GM18873 (cell line): Measurements from ENCODE around the gene EXOC1.
A peak's percentile ranks its signal among the peaks of the same experiment; 100 is the strongest.

ENCODE experiments used
- ATAC-seq: cut with Tn5 transposase; IDR thresholded peaks from one replicate; pipeline ENCODE4 v1.9.1; 2021; ENCODE audit warnings: mild to moderate bottlenecking, moderate library complexity, moderate number of reproducible peaks; ENCODE audit not compliant: unreplicated experiment, low FRiP score

The EXOC1 gene

DNA sequence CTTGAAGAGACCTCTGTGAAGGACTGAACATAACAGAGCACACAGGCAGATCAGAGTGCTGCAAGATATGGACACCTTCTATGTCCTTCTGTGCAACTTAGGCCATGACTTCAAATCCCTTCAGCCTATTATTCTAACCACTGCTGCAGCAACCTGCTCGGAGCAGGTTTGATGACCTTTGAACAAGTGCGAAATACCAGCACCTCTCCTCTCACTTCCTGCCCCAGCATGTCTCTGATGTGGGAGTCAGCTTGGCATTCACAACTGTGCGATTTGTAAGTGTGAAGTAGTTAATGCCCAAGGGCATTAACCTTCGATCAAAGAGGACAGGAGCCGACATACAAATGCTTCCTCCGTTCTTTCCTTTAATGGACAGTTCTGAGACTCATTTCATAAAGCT is 1.6 kb upstream of the EXOC1 start:
- ATAC-seq = no peak

DNA sequence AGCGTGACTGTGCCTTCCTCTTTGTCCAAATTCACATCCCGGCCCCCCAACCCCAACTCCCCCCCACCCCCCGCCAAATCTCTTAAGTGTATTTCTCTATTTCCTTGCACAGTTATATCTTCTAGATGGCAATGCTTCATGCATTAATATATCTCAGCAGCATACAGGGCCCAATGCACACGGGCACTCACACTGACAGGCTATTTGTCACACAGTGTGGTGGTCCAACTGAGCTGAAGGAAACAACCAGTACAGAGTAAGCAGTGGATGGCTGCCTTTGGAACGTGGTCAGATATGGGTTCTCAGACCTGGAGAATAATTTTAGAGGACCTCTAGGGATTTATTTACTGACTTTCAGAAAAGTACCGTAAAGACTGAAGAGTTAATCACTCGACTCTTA is 681 bp downstream of the EXOC1 start:
- no peak for ATAC-seq

DNA sequence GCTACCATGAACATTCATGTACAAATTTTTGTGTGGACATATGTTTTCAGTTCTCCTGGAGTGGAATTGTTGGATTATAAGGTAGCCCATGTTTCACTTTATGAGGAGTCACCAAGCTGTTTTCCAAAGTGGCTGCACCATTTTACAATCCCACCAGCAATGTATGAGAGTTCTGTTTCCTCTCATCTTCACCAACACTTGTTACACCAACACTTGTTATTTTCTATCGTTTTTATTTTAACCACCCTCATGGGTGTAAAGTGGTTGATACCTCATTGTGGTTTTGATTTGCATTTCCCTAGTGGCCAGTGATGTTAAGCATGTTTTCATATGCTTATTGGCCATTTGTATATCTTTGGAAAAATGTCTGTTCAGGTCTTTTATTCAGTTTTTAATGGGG is 4.1 kb downstream of the EXOC1 start:
- no peak for ATAC-seq

DNA sequence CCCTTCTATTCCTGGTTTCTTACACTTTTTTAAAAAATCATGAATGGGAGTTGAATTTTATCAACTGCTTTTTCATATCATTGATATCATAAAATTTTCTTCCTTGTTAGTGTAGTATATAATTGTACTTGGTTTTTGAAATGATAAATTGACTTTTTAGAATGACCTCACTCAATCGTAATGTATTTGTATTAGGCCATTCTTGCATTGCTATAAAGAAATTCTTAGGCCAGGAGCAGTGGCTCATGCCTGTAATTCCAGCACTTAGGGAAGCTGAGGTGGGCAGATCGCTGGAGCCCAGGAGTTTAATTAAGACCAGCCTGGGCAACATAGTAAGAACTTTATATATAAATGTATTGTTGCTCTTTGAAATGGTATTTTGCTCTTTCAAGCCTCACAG is 6.3 kb downstream of the EXOC1 start:
- no peak for ATAC-seq

DNA sequence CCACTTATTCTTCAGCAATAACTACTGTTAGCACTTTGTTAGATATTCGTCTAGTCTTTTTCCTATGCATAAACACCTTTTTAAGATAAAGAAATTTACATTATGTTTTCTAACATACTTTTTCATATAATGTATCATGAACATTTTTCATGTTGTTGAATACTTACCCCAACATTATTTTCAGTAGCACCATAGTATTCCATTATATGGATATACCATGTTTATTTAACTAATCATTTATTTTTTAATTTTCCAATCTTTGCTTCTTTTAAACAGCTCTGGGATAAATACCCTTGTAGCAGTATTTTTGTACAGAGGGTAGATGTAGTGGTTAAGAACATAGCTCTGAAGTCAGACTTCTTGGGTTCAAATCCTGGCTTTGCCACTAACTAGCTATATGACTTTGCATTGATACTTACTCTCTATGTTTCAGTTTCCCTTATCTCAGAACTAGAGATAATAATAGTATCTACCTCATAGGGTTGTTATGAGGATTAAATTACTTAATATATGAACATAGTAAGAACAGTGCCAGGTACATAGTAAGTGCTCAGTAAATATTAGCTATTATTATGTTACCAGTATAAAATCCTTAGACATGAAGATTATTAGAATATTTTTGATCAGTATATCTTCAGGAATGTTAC is 11.3 kb downstream of the EXOC1 start:
- no peak for ATAC-seq

DNA sequence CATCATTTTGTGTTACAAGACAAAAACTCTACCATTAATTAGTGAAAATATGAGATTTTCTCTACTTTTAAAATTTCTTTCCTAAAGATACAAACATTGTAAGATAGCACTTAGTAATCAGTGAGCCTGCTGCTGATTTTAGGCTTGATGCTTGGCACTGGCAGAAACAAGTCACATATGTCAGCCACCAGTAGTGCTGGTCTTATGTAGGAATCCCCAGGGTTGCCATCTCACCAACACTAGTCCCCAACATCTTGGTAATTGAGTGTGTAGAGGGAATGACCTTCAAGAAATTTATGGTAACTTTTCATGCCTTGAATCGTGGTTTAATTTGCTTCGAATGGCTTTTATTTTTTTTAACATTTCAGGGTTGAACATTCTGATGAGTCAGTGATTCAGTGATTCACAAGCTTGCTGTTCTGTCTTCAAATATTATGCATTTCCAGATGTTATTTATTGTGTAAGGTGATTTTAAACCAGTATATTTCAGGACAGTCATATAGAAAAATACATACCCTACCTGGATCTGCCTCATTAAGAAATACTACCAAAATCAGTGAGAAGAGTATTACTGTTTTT is 11.9 kb downstream of the EXOC1 start:
- ATAC-seq = no peak

DNA sequence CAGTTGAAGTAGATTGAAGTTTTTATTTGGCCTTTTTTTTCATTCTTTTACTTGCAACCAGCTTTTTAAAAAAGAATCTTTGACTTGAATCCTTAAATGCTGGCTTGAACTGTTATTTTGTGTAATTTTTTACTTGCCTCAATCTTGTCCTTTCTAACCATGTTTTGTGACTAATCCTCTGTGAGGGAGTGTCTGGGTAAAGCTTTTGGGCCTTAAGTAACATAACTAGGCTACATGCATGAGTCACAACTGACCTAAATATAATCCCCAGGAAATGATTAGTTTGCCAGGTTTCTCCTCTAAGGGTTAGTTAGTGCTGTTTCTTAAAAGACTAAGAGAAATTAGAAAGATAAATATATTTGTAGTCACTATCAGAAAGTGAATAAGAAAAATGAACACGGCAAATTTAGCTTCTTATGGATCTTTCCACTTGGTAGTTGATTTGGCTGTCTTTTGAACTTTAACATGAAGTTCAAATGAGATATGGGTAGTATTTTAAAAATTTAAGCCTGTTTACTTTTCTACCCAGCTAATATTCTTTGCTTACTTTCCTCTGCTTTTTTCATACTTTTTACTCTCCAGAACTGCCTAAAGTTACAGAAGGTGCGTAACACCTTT is 13.0 kb downstream of the EXOC1 start:
- ATAC-seq = peak; percentile 89

DNA sequence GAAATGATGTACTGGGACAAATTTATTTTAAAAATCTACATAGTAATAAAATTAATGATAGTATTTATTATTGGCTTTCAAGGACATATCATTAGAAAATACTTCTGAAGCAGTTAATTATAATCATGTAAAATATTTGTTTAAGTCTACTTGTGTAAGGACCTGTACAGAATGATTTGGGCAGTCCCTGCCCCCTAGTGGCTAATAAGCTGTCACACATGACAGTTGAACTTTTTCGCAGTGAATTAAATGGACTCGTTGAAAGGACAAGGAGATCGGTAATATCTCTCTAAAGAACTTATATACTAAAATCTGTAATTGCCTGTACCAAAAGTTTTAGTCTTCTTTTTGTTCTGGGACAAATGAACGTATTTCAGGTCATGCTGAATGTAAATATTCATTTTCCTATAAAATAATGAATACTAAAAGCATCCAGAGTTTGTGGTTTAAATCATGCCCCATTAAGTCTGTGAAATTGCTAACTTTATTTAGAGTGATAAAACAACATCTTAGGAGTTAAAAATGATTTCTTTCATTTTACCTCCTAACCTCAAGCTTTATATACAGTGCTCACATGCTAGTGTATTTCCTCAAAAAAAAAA is 13.6 kb downstream of the EXOC1 start:
- ATAC-seq = peak; percentile 59

DNA sequence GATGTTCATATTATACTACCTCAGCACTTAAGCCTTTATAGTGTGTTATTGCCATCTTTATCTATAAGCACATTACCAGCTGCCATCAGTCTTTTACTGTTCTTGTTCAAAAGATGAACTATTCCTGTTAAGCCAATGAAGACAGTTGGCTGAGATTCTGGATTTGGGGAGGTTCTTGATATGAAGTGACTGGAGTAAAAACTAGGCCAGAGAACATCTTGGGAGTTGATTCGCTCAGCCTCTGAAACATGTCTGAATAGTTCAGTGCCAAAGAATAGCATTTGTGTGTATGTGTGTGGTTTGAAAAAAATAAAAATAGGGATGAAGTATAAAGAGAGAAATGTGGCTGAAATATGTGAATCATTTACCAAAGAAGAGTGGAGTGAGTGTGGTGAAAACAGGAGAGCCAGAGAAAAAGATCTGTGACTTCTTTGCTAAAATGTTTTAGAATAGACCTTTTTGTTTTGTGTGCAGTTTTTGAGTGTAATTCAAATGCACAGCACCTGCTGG is 15.2 kb downstream of the EXOC1 start:
- ATAC-seq = no peak

DNA sequence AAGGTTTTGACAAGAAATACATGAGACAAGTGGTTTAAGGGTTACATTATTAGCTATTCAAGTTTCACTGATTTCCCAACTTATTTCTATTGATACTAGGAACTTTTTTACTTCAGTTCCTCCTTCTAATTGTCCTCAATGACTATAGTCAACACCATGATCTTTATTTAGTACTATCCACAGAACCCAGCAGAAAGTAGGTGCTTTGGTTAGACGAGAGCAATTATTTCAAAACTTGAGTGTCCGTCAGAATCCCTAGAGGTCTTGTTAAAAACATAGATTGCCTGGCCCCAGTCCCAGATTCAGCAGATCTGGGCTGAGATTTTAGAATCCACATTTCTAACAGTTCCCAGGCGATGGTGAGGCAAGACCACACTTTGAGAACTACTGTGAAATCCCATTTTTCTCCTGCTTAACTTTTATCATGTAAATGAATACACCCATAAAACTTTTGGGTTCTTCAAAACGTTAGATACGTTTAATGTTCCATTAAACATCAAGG is 17.9 kb downstream of the EXOC1 start:
- ATAC-seq = no peak

DNA sequence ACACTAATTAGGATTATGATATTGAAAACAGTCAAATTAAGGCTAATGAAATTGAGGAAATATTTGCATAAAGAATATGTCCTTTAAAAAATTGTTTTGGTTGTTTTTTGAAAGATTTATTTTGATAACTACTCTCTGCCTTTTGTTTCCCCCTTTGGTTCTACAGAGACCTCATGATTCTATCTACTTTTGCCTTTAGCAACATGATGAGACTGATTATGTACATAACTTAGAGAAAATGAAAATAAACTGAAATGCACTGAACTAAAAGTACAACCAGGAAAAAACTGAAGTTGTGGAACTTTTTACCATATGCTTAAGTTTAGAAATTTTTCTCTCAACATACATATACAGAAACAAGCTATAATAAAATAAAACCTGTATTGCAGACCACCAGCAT is 21.4 kb downstream of the EXOC1 start:
- no peak for ATAC-seq

DNA sequence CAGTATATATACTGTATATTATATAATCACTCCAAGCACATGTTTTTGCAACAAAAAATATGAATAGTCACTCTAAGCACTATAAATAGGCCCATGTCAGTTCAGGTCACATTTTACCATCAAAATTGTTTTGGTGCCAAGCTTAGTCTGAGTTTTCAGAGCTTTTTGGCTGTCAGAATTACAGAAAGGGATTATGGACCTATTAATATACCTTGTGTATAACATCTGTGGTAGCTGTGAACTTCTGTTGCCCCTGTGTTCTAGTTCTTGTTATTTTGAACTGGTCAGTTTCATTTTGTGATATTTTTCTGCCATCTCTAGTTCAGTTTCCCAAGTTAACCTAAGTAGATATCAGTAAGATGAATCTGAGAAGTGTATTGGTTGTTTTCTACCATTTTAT is 22.9 kb downstream of the EXOC1 start:
- no peak for ATAC-seq

DNA sequence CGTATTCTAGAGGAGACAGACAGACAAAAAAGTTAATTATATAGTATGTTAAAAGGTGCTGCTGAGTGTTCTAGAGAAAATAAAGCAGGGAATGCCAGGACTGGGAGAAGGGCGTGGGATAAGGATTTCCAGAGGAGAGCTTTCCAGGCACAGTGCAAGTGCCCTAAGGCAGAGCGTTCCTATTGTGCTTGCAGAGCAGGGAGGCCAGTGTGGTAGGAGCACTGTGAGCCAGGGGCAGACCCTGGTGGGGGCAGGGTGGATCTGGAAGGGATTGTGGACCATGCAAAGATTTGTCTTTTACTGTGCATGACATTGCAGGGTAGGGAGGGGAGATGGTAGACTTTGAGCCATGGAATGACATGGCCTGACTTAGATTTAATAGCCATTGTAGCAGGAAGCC is 25.8 kb downstream of the EXOC1 start:
- ATAC-seq = no peak

DNA sequence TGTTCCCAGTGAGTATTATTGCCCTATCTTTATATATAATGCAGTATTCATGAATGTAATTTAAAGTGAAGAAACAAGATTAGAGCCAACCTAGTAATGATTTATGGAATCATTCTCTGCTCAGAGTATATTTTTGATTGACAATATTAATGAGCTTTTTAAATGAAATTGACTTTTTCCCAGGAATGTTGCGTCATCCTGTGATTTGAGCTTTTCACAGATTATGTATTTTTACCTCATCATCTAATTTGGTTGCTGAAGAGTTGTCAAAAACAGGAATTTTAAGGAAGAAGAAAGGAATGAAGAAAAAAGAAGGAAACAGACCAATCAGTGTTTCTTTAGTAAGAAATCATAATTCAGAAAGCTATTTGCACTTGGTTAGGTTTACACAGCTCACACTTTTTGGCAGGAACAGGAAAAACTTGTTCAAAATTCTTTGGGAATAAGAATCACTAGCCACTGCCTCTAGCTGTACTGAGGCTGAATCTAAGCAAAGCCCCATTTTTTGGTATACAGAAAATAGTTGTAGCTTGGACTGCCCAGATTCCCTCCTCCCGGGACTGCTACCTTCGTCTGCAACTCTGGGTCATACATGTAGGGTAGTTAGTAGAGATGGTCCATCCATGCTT is 27.3 kb downstream of the EXOC1 start:
- ATAC-seq = no peak

DNA sequence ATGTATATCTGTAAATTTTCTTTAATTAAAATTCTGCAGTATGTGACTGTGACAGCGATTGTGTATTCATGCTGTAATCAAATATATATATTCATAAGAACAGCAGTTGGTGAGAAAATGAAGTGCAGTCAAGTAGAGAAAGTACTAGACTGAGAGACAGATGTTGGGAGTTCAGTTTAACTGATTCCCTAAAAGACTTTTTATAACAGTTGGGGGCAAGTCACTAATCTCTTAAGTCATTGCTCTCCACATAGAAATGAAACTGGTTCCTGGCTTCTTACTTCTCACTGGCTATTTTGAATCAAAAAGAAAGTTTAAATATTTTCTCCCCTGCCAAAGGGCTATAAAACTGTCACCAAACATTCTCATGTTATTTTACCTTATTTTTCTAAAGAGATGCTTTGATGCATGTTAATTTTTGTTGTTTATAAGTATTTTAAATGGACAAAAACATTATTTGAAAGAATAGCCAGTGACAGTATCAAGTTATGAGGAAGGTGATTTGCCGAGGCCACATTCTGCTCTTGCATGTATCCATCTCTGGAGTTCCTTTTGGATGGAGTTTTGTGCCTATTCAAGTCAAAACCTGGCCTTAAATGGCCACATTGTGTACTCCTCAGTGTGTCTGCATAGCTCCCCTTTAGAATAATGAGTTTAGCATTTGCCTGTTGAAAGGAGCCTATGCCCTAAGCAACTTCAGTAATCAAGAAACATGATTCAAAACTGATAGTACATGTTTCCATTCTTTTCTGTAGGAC is 30.8 kb downstream of the EXOC1 start:
- no peak for ATAC-seq

DNA sequence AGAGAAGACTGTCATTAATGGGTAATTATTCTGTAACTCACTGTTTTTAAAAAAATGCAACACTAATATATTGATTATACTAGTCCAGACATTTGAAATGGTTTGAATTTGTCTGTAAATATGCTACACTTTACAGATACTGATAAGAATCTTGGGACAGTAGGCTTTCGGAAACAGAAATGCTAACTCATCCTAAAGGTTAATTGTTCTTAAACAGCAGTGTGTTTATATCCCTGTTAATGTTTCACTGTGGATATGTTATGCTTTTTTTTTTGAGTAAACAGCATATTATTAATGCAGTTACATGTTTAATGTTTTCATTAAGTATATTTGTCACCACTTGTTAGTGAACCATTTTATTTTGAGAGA is 31.4 kb downstream of the EXOC1 start:
- no peak for ATAC-seq

DNA sequence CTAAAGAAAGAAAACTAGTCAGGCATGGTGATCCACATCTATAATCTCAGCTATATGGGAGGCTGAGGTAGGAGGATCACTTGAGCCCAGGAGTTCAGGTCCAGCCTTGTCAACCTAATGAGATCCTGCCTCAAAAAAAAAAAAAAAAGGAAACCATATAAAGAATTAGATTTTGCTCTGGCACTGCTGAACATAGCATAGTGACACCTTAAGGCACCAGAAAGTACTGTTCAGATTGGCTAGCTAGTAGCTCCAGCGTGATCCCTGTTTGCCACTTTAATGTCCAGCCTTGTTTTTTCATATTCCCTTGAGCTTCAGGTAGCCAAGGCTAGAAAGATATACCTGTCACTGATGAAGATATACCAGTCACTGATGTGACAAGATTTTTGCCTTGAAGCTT is 34.1 kb downstream of the EXOC1 start:
- ATAC-seq = no peak

DNA sequence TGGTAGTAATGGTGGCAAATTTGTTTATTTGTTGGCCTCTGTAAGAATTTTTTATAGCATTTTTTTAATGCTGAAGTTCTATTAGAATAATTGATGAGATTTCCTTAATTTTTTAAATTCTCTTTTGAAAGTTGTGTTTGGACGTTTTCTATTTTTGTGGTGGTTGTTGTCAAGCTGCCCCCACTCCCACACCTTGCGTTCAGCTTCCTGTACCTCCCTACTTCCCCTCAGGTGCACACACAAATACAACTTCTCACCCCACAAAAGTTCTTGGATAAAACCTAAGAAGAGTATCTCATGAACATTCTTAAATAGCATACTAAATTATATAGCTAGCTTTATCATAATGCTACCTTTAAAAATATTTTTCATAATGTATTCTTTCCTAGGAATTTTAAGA is 38.7 kb downstream of the EXOC1 start:
- no peak for ATAC-seq

DNA sequence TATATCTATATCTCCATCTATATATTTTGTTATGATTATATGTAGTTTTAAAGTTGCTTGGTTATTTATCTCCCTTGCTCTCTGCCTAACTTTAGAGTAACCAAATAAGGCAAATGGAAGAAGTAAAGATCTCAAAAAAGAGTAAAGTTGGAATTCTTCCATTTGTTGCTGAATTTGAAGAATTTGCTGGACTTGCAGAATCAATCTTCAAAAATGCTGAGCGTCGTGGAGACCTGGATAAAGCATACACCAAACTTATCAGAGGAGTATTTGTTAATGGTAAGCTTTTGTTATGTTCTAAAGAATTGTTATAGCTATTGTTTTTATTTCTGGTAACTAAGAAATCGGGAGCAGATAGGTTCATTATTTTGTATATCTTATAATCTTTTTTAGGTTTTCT is 43.2 kb downstream of the EXOC1 start:
- ATAC-seq = no peak

DNA sequence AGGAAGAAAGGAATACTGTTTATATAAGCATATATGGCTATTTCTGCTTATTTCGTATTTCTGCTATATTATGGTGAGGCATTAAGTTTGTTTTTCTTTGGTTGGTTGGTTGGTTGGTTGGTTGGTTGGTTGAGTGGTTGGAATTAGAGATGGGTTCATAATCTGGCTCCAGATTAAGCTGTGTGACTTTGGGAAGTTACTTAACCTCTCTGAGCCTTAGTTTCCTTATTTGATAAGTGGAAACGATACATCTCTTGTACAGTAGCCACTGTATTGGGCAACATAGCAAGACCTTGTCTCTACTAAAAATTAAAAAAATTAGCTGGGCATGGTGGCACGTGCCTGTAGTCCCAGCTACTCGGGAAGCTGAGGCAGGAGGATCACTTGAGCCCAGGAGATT is 49.2 kb downstream of the EXOC1 start:
- no peak for ATAC-seq
